K562 (cell line): ENCODE results near the gene TTYH2. TPM values are rescaled to one million over a fixed set of nuclear protein-coding genes. Genes with fewer than 3 reads are reported as not detected.

ENCODE experiments used
- ATAC-seq: fragments of 200-7000 bp; cut with Tn5 transposase; 3 replicates; pipeline ENCODE4 v1.9.1; 2020; ENCODE audit warnings: moderate library complexity
- BruUV-seq: library from RNA; stranded (reverse); fragments of 400-500 nt; replicated peaks from 2 replicates; lab custom pipeline; 2021; lab: Mats Ljungman, UMichigan
- CTCF ChIA-PET: fragments of 300-600 bp; formaldehyde crosslinking; extraction: SDS; loops from one replicate; lab custom pipeline; 2021; ENCODE audit warnings: low intra/inter-chr PET ratio; lab: Yijun Ruan, JAX
- POLR2A ChIA-PET: fragments of 300-600, 350-650 bp; sonication (Branson Sonifier 250); formaldehyde crosslinking; extraction: SDS; loops from one replicate; lab custom pipeline; 2021; ENCODE audit warnings: antibody characterized with exemption, inconsistent platforms; lab: Yijun Ruan, JAX
- DNase-seq, 4 experiments: peaks; one replicate each; pipeline versions ENCODE4 v3.0.0 to v3.0.0-alpha.2; 2011 to 2018; ENCODE audit warnings: low spot score in 3 of 4, mixed read lengths in 3 of 4; ENCODE audit errors: extremely low read depth in 1 of 4
- FAIRE-seq: peaks from 2 replicates; lab custom pipeline; 2011; peaks lifted over from hg19 to GRCh38; lab: Jason Lieb, UNC
- H2AFZ ChIP-seq: 2 replicates; pipeline ENCODE4 v1.6.0; 2011; ENCODE audit warnings: low read depth, low read length, control low read depth, inconsistent platforms
- H3K27ac ChIP-seq: fragments of 200-600 bp; 3 replicates; pipeline ENCODE4 v1.8.0; 2011; ENCODE audit warnings: low read depth, mild to moderate bottlenecking, control low read depth, inconsistent platforms, low read length, moderate library complexity, mixed read lengths; ENCODE audit errors: extremely low read depth
- H3K27me3 ChIP-seq, 2 experiments: fragments of 300-600 bp in 1 of 2; 2 replicates in 1 of 2; 3 replicates in 1 of 2; pipeline versions ENCODE4 v1.6.0 to v1.8.0; 2011; ENCODE audit warnings: inconsistent platforms in 2 of 2, low read length in 2 of 2, mild to moderate bottlenecking in 1 of 2, mixed read lengths in 1 of 2, moderate library complexity in 1 of 2; ENCODE audit not compliant: control insufficient read depth in 2 of 2, insufficient read depth in 2 of 2
- H3K36me3 ChIP-seq: fragments of 300-600 bp; 3 replicates; pipeline ENCODE4 v1.8.0; 2011; ENCODE audit warnings: mild to moderate bottlenecking, low read length, inconsistent platforms; ENCODE audit not compliant: control insufficient read depth, insufficient read depth
- H3K4me1 ChIP-seq, 2 experiments: fragments of 200-600 bp in 1 of 2; replicated peaks in 1 of 2; 2 replicates in 1 of 2; 3 replicates in 1 of 2; pipeline versions ENCODE4 v1.5.1 to v1.8.0; 2011; ENCODE audit warnings: inconsistent platforms in 2 of 2, low read length in 2 of 2, mild to moderate bottlenecking in 1 of 2, mixed read lengths in 1 of 2, moderate library complexity in 1 of 2; ENCODE audit not compliant: control insufficient read depth in 2 of 2, insufficient read depth in 2 of 2
- H3K4me2 ChIP-seq: 2 replicates; pipeline ENCODE4 v1.6.1; 2011; ENCODE audit warnings: low read length, control low read depth, inconsistent platforms, mixed read lengths; ENCODE audit not compliant: insufficient read depth
- H3K4me3 ChIP-seq: fragments of 200-600 bp; sonication (generic), shearing (Covaris generic); 2 replicates; pipeline ENCODE4 v1.5.1; 2016; ENCODE audit warnings: control low read depth, inconsistent platforms
- H3K79me2 ChIP-seq: fragments of 200-600 bp; 3 replicates; pipeline ENCODE4 v1.8.0; 2011; ENCODE audit warnings: low read length, inconsistent platforms; ENCODE audit not compliant: control insufficient read depth, insufficient read depth
- H3K9ac ChIP-seq, 2 experiments: 2 replicates each; pipeline versions ENCODE4 v1.6.0 to v1.6.1; 2011; ENCODE audit warnings: low read depth in 2 of 2, low read length in 2 of 2, control low read depth in 1 of 2, inconsistent platforms in 1 of 2, mild to moderate bottlenecking in 1 of 2, mixed read lengths in 1 of 2; ENCODE audit not compliant: insufficient read depth in 1 of 2
- H3K9me1 ChIP-seq: one replicate; pipeline ENCODE4 v1.6.0; 2011; ENCODE audit warnings: inconsistent platforms, mild to moderate bottlenecking, low read length, moderate library complexity; ENCODE audit not compliant: control insufficient read depth, insufficient read depth
- H3K9me3 ChIP-seq: replicated peaks from 2 replicates; pipeline ENCODE4 v1.5.1; 2011; ENCODE audit warnings: low read depth, low read length, inconsistent platforms; ENCODE audit not compliant: control insufficient read depth, insufficient read depth
- H4K20me1 ChIP-seq: replicated peaks from 2 replicates; pipeline ENCODE4 v1.6.1; 2011; ENCODE audit warnings: low read length, inconsistent platforms, mixed read lengths; ENCODE audit not compliant: control insufficient read depth, insufficient read depth
- BHLHE40 ChIP-seq: IDR thresholded peaks from 2 replicates; pipeline ENCODE4 v1.6.1; 2011; ENCODE audit warnings: low read length, improper control_type of control experiment
- CEBPB ChIP-seq: fragments of 450-650 bp; IDR thresholded peaks from 2 replicates; pipeline ENCODE4 v1.6.1; 2016; ENCODE audit warnings: missing genetic modification characterization, missing compliant biosample characterization
- CEBPG ChIP-seq, 3 experiments: fragments of 200-800 bp in 1 of 3; sonication (Bioruptor generic) in 1 of 3; sonication (generic) in 1 of 3; formaldehyde crosslinking in 1 of 3; IDR thresholded peaks in 2 of 3; conservative IDR thresholded peaks in 1 of 3; 2 replicates each; pipeline versions ENCODE4 v1.6.1 to v1.8.0; 2016 to 2022; ENCODE audit warnings: missing compliant biosample characterization in 2 of 3, missing genetic modification characterization in 2 of 3, mild to moderate bottlenecking in 1 of 3, missing genetic modification reagents in 1 of 3
- MED1 ChIP-seq: sonication (generic); formaldehyde crosslinking; IDR thresholded peaks from 2 replicates; pipeline ENCODE4 v1.8.1; 2023; ENCODE audit warnings: missing genetic modification reagents, borderline replicate concordance
- ZNF224 ChIP-seq: sonication (generic); formaldehyde crosslinking; IDR thresholded peaks from 2 replicates; pipeline ENCODE4 v1.8.0; 2022; ENCODE audit warnings: mild to moderate bottlenecking, missing genetic modification reagents
- ZNF263 ChIP-seq: sonication (generic); formaldehyde crosslinking; IDR thresholded peaks from 2 replicates; pipeline ENCODE4 v1.8.0; 2022; ENCODE audit warnings: mild to moderate bottlenecking, missing genetic modification reagents, borderline replicate concordance
- WGBS: fragments of 100-300 bp; shearing (Covaris generic); methylation state at CpG from one replicate; pipeline ENCODE4 v1.1.6; 2016; ENCODE audit warnings: low coverage, mixed read lengths; ENCODE audit not compliant: insufficient coverage; ENCODE audit errors: missing lambda C conversion rate; 5-methylcytosine and 5-hydroxymethylcytosine counted together
- in situ Hi-C: fragments of 300-500 bp; cut with MboI; formaldehyde crosslinking; loops from 4 replicates; pipeline ENCODE4 v1.15.0; 2018; ENCODE audit warnings: inconsistent platforms, mixed read lengths
- intact Hi-C: fragments of 100-400 bp; cut with micrococcal nuclease; formaldehyde crosslinking; loops from 2 replicates; pipeline ENCODE4 v1.14.2; 2022
- polyA plus RNA-seq, 8 experiments: library from polyadenylated mRNA; depleted of rRNA in 4 of 8; stranded (reverse) in 5 of 8; unstranded in 3 of 8; fragments of >200 nt; fragmentation: Nextera tagmentation in 2 of 8; fragmentation: Illumina TruSeq in 1 of 8; extraction: Ambion mirVana in 2 of 8; extraction: Trizol in 1 of 8; gene quantifications; 2 replicates each; pipeline versions ENCODE4 v1.2.1 to v1.2.3, GENCODE V29; 2011 to 2014; ENCODE audit warnings: inconsistent platforms in 1 of 8, missing spikeins in 1 of 8
- total RNA-seq, 7 experiments: library from RNA; depleted of rRNA in 6 of 7; stranded (reverse); fragments of >200 nt in 6 of 7; fragmentation: Illumina TruSeq in 2 of 7; extraction: Trizol in 2 of 7; gene quantifications; 2 replicates each; pipeline versions ENCODE4 v1.2.1 to v1.2.3, GENCODE V29; 2011 to 2021; ENCODE audit warnings: low replicate concordance in 1 of 7
- TF ChIP-seq, protein P1 (sequence below): sonication (generic); formaldehyde crosslinking; IDR thresholded peaks from 2 replicates; pipeline ENCODE4 v1.9.0; 2022; ENCODE audit warnings: mild to moderate bottlenecking, missing genetic modification reagents
- TF ChIP-seq, protein P2 (sequence below): sonication (generic); formaldehyde crosslinking; IDR thresholded peaks from 2 replicates; pipeline ENCODE4 v1.9.0; 2022; ENCODE audit warnings: mild to moderate bottlenecking, missing genetic modification reagents

Gene TTYH2
- total and polyA plus RNA-seq, 9 of the 15 experiments (the other 6 are each of a cell fraction or from before 2014, with no cell fraction given): 0.03 to 2.0 (median 0.91) TPM

DNA sequence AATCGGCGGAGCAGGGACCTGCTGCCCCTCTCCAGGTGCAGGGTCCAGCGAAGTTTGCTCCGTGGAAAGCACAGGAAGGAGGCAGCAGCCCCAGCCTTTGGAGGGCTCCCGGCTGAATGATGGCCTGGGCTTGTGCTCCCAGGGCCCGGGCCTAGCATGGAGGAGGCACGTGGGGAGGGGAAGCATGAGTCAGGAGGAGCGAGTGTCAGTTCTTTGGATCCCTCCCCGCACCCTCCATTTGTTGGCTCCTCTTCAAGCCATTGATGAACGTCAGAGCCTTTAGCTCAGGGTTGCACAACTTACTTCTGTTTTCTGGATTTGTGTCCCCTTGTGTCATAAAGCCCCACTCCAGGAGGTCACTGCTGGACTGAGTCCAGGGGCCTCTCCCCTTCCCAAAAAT, 25.8 kb downstream of the TTYH2 start:
- Histone ChIP-seq H3K9me3 (no peaks in the 10 kb centered on the region), H3K4me3 (no peak overlapping the region), H3K79me2 (no peaks in the 10 kb centered on the region), H3K4me2 (no peak overlapping the region), H3K27me3 (peaks cover 0 to 7% of the 10 kb centered on the region in 2 experiments; a peak in 2 of 5 replicates), H2AFZ (no peak overlapping the region), H3K36me3 (no peaks in the 10 kb centered on the region), H3K9me1 (no peaks in the 10 kb centered on the region), H4K20me1 (no peaks in the 10 kb centered on the region), H3K9ac (peak overlapping the region in 1 of 2 experiments; percentile 52; a peak in 2 of 4 replicates), H3K4me1 (peaks cover 7 to 16% of the 10 kb centered on the region in 2 experiments), H3K27ac (no peak overlapping the region)
- ChIA-PET POLR2A (no interaction called here), CTCF (no interaction called here)
- in situ Hi-C loops: no loop called here
- FAIRE-seq (no peak), DNase-seq (no peak), ATAC-seq (peak; percentile 27; the same call in 1 of the 3 replicates)
- intact Hi-C loops: no loop called here
- TF ChIP-seq, protein P1, sequence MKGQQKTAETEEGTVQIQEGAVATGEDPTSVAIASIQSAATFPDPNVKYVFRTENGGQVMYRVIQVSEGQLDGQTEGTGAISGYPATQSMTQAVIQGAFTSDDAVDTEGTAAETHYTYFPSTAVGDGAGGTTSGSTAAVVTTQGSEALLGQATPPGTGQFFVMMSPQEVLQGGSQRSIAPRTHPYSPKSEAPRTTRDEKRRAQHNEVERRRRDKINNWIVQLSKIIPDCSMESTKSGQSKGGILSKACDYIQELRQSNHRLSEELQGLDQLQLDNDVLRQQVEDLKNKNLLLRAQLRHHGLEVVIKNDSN (CRISPR knock-in tag): peak; percentile 54; the same call in 1 of the 2 replicates
- TF ChIP-seq CEBPG (CRISPR knock-in tag; IDR thresholded peaks at IDR 0.05) (0 out of 2 replicates have a peak, but pooled peaks have one; percentile 27), CEBPG (tag; conservative IDR thresholded peaks at IDR 0.05 in 1 of 2, IDR thresholded peaks at IDR 0.05 in 1 of 2) (peak in 1 of 2 experiments; percentile 48; a peak in 1 of 4 replicates), ZNF263 (CRISPR knock-in tag) (peak; percentile 66; the same call in 1 of the 2 replicates), BHLHE40 (peak; percentile 44), MED1 (no peak), CEBPB (tag) (peak; percentile 48; the same call in 1 of the 2 replicates), ZNF224 (CRISPR knock-in tag) (no peak)
- TF ChIP-seq, protein P2, sequence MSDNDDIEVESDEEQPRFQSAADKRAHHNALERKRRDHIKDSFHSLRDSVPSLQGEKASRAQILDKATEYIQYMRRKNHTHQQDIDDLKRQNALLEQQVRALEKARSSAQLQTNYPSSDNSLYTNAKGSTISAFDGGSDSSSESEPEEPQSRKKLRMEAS (CRISPR knock-in tag): peak; percentile 47
- BruUV-seq: no TSS peak
- 27% methylated on average over 10 of the region's 10 CpGs for WGBS
